Lung microvascular endothelial cell (primary cell): ENCODE measurements around the gene PCDHB5. TPM values are rescaled to one million over a fixed set of nuclear protein-coding genes. Genes with fewer than 3 reads are reported as not detected.

Experiments used
- total RNA-seq: library from RNA; depleted of rRNA; stranded (reverse); fragments of >200 nt; gene quantifications from 2 replicates; pipeline ENCODE4 v1.2.1, GENCODE V29; 2014

Gene PCDHB5
- total RNA-seq, 1 donor from 2014 or later: 1.8 TPM

Other genes with a start within 250 kb of the PCDHB5 start
- under 0.01 TPM in 2 replicates for gene PCDHAC1, start 208.9 kb upstream of the PCDHB5 start, total RNA-seq
- gene PCDHAC2, start 168.7 kb upstream of the PCDHB5 start, total RNA-seq: 0.20 and 0.22 TPM in 2 replicates
- gene PCDHB1, start 83.8 kb upstream of the PCDHB5 start, total RNA-seq: not detected in 2 replicates
- gene PCDHB2, start 40.6 kb upstream of the PCDHB5 start, total RNA-seq: 1.3 and 2.2 TPM in 2 replicates
- gene PCDHB3, start 34.7 kb upstream of the PCDHB5 start, total RNA-seq: 0.22 and 0.60 TPM in 2 replicates
- 0.20 and 0.22 TPM in 2 replicates for gene PCDHB4, start 13.4 kb upstream of the PCDHB5 start, total RNA-seq
- gene PCDHB6, start 14.9 kb downstream of the PCDHB5 start, total RNA-seq: under 0.01 and 0.20 TPM in 2 replicates
- 0.44 and 2.4 TPM in 2 replicates for gene PCDHB7, start 37.4 kb downstream of the PCDHB5 start, total RNA-seq
- gene PCDHB8, start 42.6 kb downstream of the PCDHB5 start, total RNA-seq: 0.40 and 0.44 TPM in 2 replicates
- gene PCDHB16, start 47.2 kb downstream of the PCDHB5 start, total RNA-seq: 0.22 and 0.99 TPM in 2 replicates
- 0.22 and 0.40 TPM in 2 replicates for gene PCDHB9, start 52.0 kb downstream of the PCDHB5 start, total RNA-seq
- 0.44 and 1.8 TPM in 2 replicates for gene PCDHB10, start 57.1 kb downstream of the PCDHB5 start, total RNA-seq
- 0.44 and 1.8 TPM in 2 replicates for gene PCDHB11, start 64.4 kb downstream of the PCDHB5 start, total RNA-seq
- 0.44 and 1.4 TPM in 2 replicates for gene PCDHB12, start 73.5 kb downstream of the PCDHB5 start, total RNA-seq
- 0.87 and 2.6 TPM in 2 replicates for gene PCDHB13, start 78.7 kb downstream of the PCDHB5 start, total RNA-seq
- 1.1 and 1.4 TPM in 2 replicates for gene PCDHB14, start 88.1 kb downstream of the PCDHB5 start, total RNA-seq
- gene PCDHB15, start 110.2 kb downstream of the PCDHB5 start, total RNA-seq: 0.44 and 1.4 TPM in 2 replicates
- under 0.01 and 0.20 TPM in 2 replicates for gene SLC25A2, start 168.8 kb downstream of the PCDHB5 start, total RNA-seq
- gene TAF7, start 185.6 kb downstream of the PCDHB5 start, total RNA-seq: 56.7 and 63.5 TPM in 2 replicates
- gene PCDHGA1, start 195.3 kb downstream of the PCDHB5 start, total RNA-seq: 0.40 and 0.44 TPM in 2 replicates
- 0.65 and 0.79 TPM in 2 replicates for gene PCDHGA2, start 203.6 kb downstream of the PCDHB5 start, total RNA-seq
- gene PCDHGA3, start 208.6 kb downstream of the PCDHB5 start, total RNA-seq: 0.40 and 0.44 TPM in 2 replicates
- 0.87 and 1.6 TPM in 2 replicates for gene PCDHGB1, start 214.9 kb downstream of the PCDHB5 start, total RNA-seq
- gene PCDHGA4, start 219.8 kb downstream of the PCDHB5 start, total RNA-seq: 2.0 TPM in 2 replicates
- 1.3 and 1.4 TPM in 2 replicates for gene PCDHGB2, start 224.8 kb downstream of the PCDHB5 start, total RNA-seq
- gene PCDHGA5, start 229.0 kb downstream of the PCDHB5 start, total RNA-seq: 0.44 and 0.60 TPM in 2 replicates
- gene PCDHGB3, start 235.0 kb downstream of the PCDHB5 start, total RNA-seq: 2.0 and 3.8 TPM in 2 replicates
- 1.7 and 2.4 TPM in 2 replicates for gene PCDHGA6, start 238.7 kb downstream of the PCDHB5 start, total RNA-seq
- 0.65 and 0.99 TPM in 2 replicates for gene PCDHGA7, start 247.5 kb downstream of the PCDHB5 start, total RNA-seq